Kidney epithelial cell (primary cell): Measurements from ENCODE around the gene GFOD1. TPM values are rescaled to one million over a fixed set of nuclear protein-coding genes. Genes with fewer than 3 reads are reported as not detected.

Source experiments
- DNase-seq: peaks from one replicate; pipeline ENCODE4 v3.0.0-alpha.2; 2010; ENCODE audit warnings: low read depth
- H3K27me3 ChIP-seq: 2 replicates; pipeline ENCODE4 v1.6.0; 2011; ENCODE audit warnings: low read length; ENCODE audit not compliant: control insufficient read depth, insufficient read depth
- H3K36me3 ChIP-seq: 2 replicates; pipeline ENCODE4 v1.5.1; 2011; ENCODE audit warnings: low read length; ENCODE audit not compliant: control insufficient read depth, insufficient read depth
- H3K4me3 ChIP-seq: 2 replicates; pipeline ENCODE4 v1.5.1; 2011; ENCODE audit warnings: low read depth, mild to moderate bottlenecking, control low read depth, low read length
- total RNA-seq: library from RNA; depleted of rRNA; stranded (reverse); fragments of >200 nt; gene quantifications from 2 replicates; pipeline ENCODE4 v1.2.3, GENCODE V29; 2015
- TF ChIP-seq, protein P1 (sequence below): IDR thresholded peaks from 2 replicates; pipeline ENCODE4 v1.5.1; 2011; ENCODE audit warnings: mild to moderate bottlenecking, moderate library complexity, low read length, control low read depth, inconsistent platforms; ENCODE audit not compliant: insufficient read depth, poor library complexity, severe bottlenecking

The GFOD1 gene
- total RNA-seq, 1 donor from 2014 or later = 0.75 TPM

DNA sequence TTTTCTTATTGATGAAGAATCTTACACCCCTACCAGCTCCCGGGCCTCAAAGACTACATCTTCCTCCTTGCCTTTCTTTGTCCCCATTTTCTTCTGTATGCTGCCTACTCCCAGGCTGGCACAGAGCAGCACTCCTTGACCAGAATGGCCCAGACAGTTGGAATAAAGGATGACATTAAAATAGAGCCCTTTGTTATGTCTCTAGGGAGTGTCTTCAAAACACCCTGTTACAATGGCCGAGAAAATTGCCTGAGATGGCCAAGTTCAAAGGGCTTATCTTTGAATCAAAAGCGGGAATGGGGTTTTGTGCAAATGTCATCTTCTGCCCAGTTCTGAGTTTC, 80.1 kb downstream of the GFOD1 start:
- TF ChIP-seq, protein P1, sequence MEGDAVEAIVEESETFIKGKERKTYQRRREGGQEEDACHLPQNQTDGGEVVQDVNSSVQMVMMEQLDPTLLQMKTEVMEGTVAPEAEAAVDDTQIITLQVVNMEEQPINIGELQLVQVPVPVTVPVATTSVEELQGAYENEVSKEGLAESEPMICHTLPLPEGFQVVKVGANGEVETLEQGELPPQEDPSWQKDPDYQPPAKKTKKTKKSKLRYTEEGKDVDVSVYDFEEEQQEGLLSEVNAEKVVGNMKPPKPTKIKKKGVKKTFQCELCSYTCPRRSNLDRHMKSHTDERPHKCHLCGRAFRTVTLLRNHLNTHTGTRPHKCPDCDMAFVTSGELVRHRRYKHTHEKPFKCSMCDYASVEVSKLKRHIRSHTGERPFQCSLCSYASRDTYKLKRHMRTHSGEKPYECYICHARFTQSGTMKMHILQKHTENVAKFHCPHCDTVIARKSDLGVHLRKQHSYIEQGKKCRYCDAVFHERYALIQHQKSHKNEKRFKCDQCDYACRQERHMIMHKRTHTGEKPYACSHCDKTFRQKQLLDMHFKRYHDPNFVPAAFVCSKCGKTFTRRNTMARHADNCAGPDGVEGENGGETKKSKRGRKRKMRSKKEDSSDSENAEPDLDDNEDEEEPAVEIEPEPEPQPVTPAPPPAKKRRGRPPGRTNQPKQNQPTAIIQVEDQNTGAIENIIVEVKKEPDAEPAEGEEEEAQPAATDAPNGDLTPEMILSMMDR = no peak

GRCh38 chr6:13406781-13407180, 80.6 kb downstream of the GFOD1 start:
- TF ChIP-seq, protein P1 = no peak
- DNase-seq = no peak
- no peaks in the 10 kb centered on the region for H3K27me3 ChIP-seq
- H3K36me3 ChIP-seq = no peaks in the 10 kb centered on the region
- no peak overlapping the region for H3K4me3 ChIP-seq

More for the DNA sequence above, 80.1 kb downstream of the GFOD1 start:
- H3K27me3 ChIP-seq = no peaks in the 10 kb centered on the region
- no peak for DNase-seq
- no peaks in the 10 kb centered on the region for H3K36me3 ChIP-seq
- H3K4me3 ChIP-seq = no peak overlapping the region

GRCh38 chr6:13405961-13406477, 81.4 kb downstream of the GFOD1 start:
- H3K27me3 ChIP-seq = no peaks in the 10 kb centered on the region

GRCh38 chr6:13404892-13405254, 82.5 kb downstream of the GFOD1 start:
- Histone ChIP-seq H3K36me3 (no peaks in the 10 kb centered on the region), H3K4me3 (no peak overlapping the region), H3K27me3 (no peaks in the 10 kb centered on the region)
- TF ChIP-seq, protein P1 = no peak
- DNase-seq = no peak

More at GRCh38 chr6:13405961-13406477, 81.4 kb downstream of the GFOD1 start:
- TF ChIP-seq, protein P1 = no peak
- DNase-seq = no peak
- H3K36me3 ChIP-seq = no peaks in the 10 kb centered on the region
- no peak overlapping the region for H3K4me3 ChIP-seq

GRCh38 chr6:13404228-13404891, 83.0 kb downstream of the GFOD1 start:
- no peak overlapping the region for H3K4me3 ChIP-seq
- H3K36me3 ChIP-seq = no peaks in the 10 kb centered on the region
- no peak for DNase-seq
- no peaks in the 10 kb centered on the region for H3K27me3 ChIP-seq
- TF ChIP-seq, protein P1 = no peak

DNA sequence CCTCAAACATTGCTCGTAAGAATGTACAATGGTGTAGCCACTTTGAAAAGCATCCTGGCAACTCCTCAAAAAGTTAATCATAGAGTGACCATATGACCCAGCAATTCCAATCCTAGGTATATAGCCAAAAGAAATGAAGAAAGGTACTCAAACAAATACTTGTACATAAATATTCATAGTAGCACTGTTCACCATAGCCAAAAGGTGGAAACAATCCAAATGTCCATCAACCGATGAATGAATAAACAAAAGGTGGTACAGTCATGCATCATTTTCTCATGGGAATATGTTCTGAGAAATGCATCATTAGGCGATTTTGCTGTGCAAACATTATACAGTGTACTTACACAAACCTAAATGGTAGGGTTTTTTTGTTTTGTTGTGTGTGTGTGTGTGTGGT, 84.7 kb downstream of the GFOD1 start:
- Histone ChIP-seq H3K36me3 (no peaks in the 10 kb centered on the region), H3K27me3 (no peaks in the 10 kb centered on the region), H3K4me3 (no peak overlapping the region)
- no peak for DNase-seq
- TF ChIP-seq, protein P1 = no peak
